Measurements from ENCODE around the gene TSPEAR. TPM values are rescaled to one million over a fixed set of nuclear protein-coding genes. Genes with fewer than 3 reads are reported as not detected.

Gene TSPEAR
- total RNA-seq, 1 experiment from 2014 or later = 2.1 TPM

DNA sequence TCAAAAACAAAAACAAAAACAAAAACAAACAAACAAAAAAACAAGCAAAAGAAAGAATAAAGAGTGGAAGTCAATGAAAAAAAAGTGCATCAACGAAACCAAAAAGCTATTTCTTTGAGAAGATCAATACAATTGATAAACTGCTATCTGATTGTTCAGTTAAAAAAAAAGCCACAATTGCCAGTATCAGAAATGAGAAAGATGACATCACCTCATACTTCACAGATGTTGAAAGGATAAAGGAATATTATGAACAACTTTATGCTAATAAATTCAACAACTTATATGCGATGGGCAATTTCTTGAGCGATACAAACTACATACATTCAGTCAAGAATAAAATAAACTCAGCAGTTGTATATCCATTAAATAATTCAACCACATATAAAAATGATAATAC is 258.3 kb downstream of the TSPEAR start:
- H3K4me3 Mint-ChIP-seq = no peak overlapping the region
- TF ChIP-seq GTF2I (CRISPR knock-in tag; conservative IDR thresholded peaks at IDR 0.05) (no peak), ZNF232 (CRISPR knock-in tag; IDR thresholded peaks at IDR 0.05) (no peak), SMAD3 (CRISPR knock-in tag; IDR thresholded peaks at IDR 0.05; ENCODE audit: borderline replicate concordance) (no peak), NFATC4 (CRISPR knock-in tag; IDR thresholded peaks at IDR 0.05) (no peak), TCF7 (CRISPR knock-in tag; IDR thresholded peaks at IDR 0.05; ENCODE audit: low read depth) (no peak), NR2C2 (CRISPR knock-in tag; IDR thresholded peaks at IDR 0.05) (no peak), RORB (CRISPR knock-in tag; IDR thresholded peaks at IDR 0.05) (no peak), SMAD4 (CRISPR knock-in tag; IDR thresholded peaks at IDR 0.05) (no peak), ZNF671 (CRISPR knock-in tag; IDR thresholded peaks at IDR 0.05) (no peak), ELF4 (CRISPR knock-in tag; IDR thresholded peaks at IDR 0.05; ENCODE audit: low read depth) (no peak), CBFB (CRISPR knock-in tag; IDR thresholded peaks at IDR 0.05; ENCODE audit: low read depth) (no peak), ZNF317 (CRISPR knock-in tag; IDR thresholded peaks at IDR 0.05; ENCODE audit: borderline replicate concordance, low read depth) (no peak), ZNF416 (CRISPR knock-in tag; IDR thresholded peaks at IDR 0.05) (no peak)
- TF ChIP-seq, protein P1, sequence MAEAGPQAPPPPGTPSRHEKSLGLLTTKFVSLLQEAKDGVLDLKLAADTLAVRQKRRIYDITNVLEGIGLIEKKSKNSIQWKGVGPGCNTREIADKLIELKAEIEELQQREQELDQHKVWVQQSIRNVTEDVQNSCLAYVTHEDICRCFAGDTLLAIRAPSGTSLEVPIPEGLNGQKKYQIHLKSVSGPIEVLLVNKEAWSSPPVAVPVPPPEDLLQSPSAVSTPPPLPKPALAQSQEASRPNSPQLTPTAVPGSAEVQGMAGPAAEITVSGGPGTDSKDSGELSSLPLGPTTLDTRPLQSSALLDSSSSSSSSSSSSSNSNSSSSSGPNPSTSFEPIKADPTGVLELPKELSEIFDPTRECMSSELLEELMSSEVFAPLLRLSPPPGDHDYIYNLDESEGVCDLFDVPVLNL (CRISPR knock-in tag; IDR thresholded peaks at IDR 0.05; ENCODE audit: borderline replicate concordance, low read depth) = no peak
- TF ChIP-seq, protein P2, sequence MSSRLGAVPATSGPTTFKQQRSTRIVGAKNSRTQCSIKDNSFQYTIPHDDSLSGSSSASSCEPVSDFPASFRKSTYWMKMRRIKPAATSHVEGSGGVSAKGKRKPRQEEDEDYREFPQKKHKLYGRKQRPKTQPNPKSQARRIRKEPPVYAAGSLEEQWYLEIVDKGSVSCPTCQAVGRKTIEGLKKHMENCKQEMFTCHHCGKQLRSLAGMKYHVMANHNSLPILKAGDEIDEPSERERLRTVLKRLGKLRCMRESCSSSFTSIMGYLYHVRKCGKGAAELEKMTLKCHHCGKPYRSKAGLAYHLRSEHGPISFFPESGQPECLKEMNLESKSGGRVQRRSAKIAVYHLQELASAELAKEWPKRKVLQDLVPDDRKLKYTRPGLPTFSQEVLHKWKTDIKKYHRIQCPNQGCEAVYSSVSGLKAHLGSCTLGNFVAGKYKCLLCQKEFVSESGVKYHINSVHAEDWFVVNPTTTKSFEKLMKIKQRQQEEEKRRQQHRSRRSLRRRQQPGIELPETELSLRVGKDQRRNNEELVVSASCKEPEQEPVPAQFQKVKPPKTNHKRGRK (CRISPR knock-in tag; IDR thresholded peaks at IDR 0.05; ENCODE audit: borderline replicate concordance) = no peak
- TF ChIP-seq, protein P3, sequence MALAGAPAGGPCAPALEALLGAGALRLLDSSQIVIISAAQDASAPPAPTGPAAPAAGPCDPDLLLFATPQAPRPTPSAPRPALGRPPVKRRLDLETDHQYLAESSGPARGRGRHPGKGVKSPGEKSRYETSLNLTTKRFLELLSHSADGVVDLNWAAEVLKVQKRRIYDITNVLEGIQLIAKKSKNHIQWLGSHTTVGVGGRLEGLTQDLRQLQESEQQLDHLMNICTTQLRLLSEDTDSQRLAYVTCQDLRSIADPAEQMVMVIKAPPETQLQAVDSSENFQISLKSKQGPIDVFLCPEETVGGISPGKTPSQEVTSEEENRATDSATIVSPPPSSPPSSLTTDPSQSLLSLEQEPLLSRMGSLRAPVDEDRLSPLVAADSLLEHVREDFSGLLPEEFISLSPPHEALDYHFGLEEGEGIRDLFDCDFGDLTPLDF (CRISPR knock-in tag; IDR thresholded peaks at IDR 0.05) = no peak
- TF ChIP-seq, protein P4, sequence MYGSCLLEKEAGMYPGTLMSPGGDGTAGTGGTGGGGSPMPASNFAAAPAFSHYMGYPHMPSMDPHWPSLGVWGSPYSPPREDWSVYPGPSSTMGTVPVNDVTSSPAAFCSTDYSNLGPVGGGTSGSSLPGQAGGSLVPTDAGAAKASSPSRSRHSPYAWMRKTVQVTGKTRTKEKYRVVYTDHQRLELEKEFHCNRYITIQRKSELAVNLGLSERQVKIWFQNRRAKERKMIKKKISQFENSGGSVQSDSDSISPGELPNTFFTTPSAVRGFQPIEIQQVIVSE (CRISPR knock-in tag; IDR thresholded peaks at IDR 0.05; ENCODE audit: borderline replicate concordance) = no peak
- TF ChIP-seq, protein P5, sequence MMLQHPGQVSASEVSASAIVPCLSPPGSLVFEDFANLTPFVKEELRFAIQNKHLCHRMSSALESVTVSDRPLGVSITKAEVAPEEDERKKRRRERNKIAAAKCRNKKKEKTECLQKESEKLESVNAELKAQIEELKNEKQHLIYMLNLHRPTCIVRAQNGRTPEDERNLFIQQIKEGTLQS (CRISPR knock-in tag; conservative IDR thresholded peaks at IDR 0.05) = no peak
- TF ChIP-seq, protein P6, sequence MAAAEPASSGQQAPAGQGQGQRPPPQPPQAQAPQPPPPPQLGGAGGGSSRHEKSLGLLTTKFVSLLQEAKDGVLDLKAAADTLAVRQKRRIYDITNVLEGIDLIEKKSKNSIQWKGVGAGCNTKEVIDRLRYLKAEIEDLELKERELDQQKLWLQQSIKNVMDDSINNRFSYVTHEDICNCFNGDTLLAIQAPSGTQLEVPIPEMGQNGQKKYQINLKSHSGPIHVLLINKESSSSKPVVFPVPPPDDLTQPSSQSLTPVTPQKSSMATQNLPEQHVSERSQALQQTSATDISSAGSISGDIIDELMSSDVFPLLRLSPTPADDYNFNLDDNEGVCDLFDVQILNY (CRISPR knock-in tag; IDR thresholded peaks at IDR 0.05) = no peak
- TF ChIP-seq, protein P7, sequence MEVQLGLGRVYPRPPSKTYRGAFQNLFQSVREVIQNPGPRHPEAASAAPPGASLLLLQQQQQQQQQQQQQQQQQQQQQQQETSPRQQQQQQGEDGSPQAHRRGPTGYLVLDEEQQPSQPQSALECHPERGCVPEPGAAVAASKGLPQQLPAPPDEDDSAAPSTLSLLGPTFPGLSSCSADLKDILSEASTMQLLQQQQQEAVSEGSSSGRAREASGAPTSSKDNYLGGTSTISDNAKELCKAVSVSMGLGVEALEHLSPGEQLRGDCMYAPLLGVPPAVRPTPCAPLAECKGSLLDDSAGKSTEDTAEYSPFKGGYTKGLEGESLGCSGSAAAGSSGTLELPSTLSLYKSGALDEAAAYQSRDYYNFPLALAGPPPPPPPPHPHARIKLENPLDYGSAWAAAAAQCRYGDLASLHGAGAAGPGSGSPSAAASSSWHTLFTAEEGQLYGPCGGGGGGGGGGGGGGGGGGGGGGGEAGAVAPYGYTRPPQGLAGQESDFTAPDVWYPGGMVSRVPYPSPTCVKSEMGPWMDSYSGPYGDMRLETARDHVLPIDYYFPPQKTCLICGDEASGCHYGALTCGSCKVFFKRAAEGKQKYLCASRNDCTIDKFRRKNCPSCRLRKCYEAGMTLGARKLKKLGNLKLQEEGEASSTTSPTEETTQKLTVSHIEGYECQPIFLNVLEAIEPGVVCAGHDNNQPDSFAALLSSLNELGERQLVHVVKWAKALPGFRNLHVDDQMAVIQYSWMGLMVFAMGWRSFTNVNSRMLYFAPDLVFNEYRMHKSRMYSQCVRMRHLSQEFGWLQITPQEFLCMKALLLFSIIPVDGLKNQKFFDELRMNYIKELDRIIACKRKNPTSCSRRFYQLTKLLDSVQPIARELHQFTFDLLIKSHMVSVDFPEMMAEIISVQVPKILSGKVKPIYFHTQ (CRISPR knock-in tag; IDR thresholded peaks at IDR 0.05) = no peak

More for the DNA sequence above, 258.3 kb downstream of the TSPEAR start:
- Mint-ChIP-seq H3K27me3 (ENCODE audit: low read depth) (peaks cover 17% of the 10 kb centered on the region), H3K36me3 (no peaks in the 10 kb centered on the region), H3K4me1 (peaks cover 4% of the 10 kb centered on the region; the same call in 1 of the 2 replicates), H3K27ac (no peak overlapping the region), H3K9me3 (0 out of 2 replicates have a peak, but pooled peaks cover 4% of the 10 kb centered on the region)
- POLR2A ChIA-PET = no interaction called here
- CTCF ChIA-PET = no interaction called here
- no peak for DNase-seq (ENCODE audit: low spot score)
- no peak for ATAC-seq
